ENCODE data around the gene KAT8. TPM values are rescaled to one million over a fixed set of nuclear protein-coding genes. Genes with fewer than 3 reads are reported as not detected.

The KAT8 gene
- total and polyA plus RNA-seq, 2 of the 13 experiments (the other 11 are each of a cell fraction or from before 2014, with no cell fraction given): 79.0 to 84.2 TPM

GRCh38 chr16:31072540-31073141 lies 44.8 kb upstream of the KAT8 start (continued):
- TF ChIP-seq STAT6 (CRISPR knock-in tag; IDR thresholded peaks at IDR 0.05; ENCODE audit: borderline replicate concordance): no peak
- no peak for TF ChIP-seq SRSF1 (optimal IDR thresholded peaks at IDR 0.05; ENCODE audit: low read depth, low read length)
- peak; percentile 17 for TF ChIP-seq NFKB2 (CRISPR knock-in tag; IDR thresholded peaks at IDR 0.05; ENCODE audit: borderline replicate concordance)
- no peak for TF ChIP-seq BATF2 (CRISPR knock-in tag; IDR thresholded peaks at IDR 0.05)
- no peak for TF ChIP-seq ZNF883 (CRISPR knock-in tag; IDR thresholded peaks at IDR 0.05; ENCODE audit: not compliant biosample characterization)
- no peak for TF ChIP-seq ZNF549 (CRISPR knock-in tag; IDR thresholded peaks at IDR 0.05)
- TF ChIP-seq DBP (CRISPR knock-in tag; IDR thresholded peaks at IDR 0.05; ENCODE audit: not compliant biosample characterization): peak; percentile 36
- 0 out of 4 replicates have a peak, but pooled peaks of 1 of the 2 experiments have one; percentile 17 for TF ChIP-seq POLR2A (IDR thresholded peaks at IDR 0.05; ENCODE audit: insufficient read depth in 1 of 2, low read depth in 2 of 2, low read length in 2 of 2)
- TF ChIP-seq ZNF816 (CRISPR knock-in tag; IDR thresholded peaks at IDR 0.05; ENCODE audit: borderline replicate concordance): peak; percentile 61; the same call in 1 of the 2 replicates
- peak; percentile 52; the same call in 1 of the 2 replicates for TF ChIP-seq THAP9 (CRISPR knock-in tag; IDR thresholded peaks at IDR 0.05; ENCODE audit: borderline replicate concordance)
- peak; percentile 81 for TF ChIP-seq ZNF605 (CRISPR knock-in tag; IDR thresholded peaks at IDR 0.05)
- no peak for TF ChIP-seq ETS1 (CRISPR knock-in tag; IDR thresholded peaks at IDR 0.05)
- no peak for TF ChIP-seq ARNTL (CRISPR knock-in tag; IDR thresholded peaks at IDR 0.05)
- no peak for TF ChIP-seq STAT5B (CRISPR knock-in tag; IDR thresholded peaks at IDR 0.05)
- TF ChIP-seq ZNF282 (IDR thresholded peaks at IDR 0.05; ENCODE audit: partially characterized antibody): no peak
- TF ChIP-seq ZNF530 (CRISPR knock-in tag; IDR thresholded peaks at IDR 0.05; ENCODE audit: low read depth): no peak
- 0 out of 2 replicates have a peak, but pooled peaks have one; percentile 50 for TF ChIP-seq ZNF607 (CRISPR knock-in tag; IDR thresholded peaks at IDR 0.05; ENCODE audit: borderline replicate concordance)
- no peak for TF ChIP-seq ZNF451 (CRISPR knock-in tag; IDR thresholded peaks at IDR 0.05)
- no peak for TF ChIP-seq ZFP82 (CRISPR knock-in tag; IDR thresholded peaks at IDR 0.05; ENCODE audit: borderline replicate concordance)
- no peak for TF ChIP-seq CEBPG (CRISPR knock-in tag; IDR thresholded peaks at IDR 0.05)
- peak; percentile 54; the same call in 1 of the 2 replicates for TF ChIP-seq ZNF709 (CRISPR knock-in tag; IDR thresholded peaks at IDR 0.05)
- TF ChIP-seq SATB2 (CRISPR knock-in tag; IDR thresholded peaks at IDR 0.05): 0 out of 2 replicates have a peak, but pooled peaks have one; percentile 17
- TF ChIP-seq ZNF674 (CRISPR knock-in tag; IDR thresholded peaks at IDR 0.05; ENCODE audit: low read depth): no peak

Data from HepG2 (cell line).